Lower lobe of right lung (tissue), 2 donors: Measurements from ENCODE around the gene GRB10. TPM values are rescaled to one million over a fixed set of nuclear protein-coding genes. Genes with fewer than 3 reads are reported as not detected.

Experiments
- ATAC-seq, 2 donors: fragments of 200-7000 bp; cut with Tn5 transposase; one replicate each; pipeline ENCODE4 v1.9.1; 2020 to 2022; ENCODE audit warnings: mild to moderate bottlenecking in 2 of 2, moderate library complexity in 2 of 2
- DNase-seq: peaks from one replicate; pipeline ENCODE4 v3.0.0-alpha.2; 2020
- H3K27ac ChIP-seq: fragments of 200-600 bp; one replicate; pipeline ENCODE4 v1.8.0; 2022
- H3K27me3 ChIP-seq: fragments of 200-600 bp; one replicate; pipeline ENCODE4 v1.8.0; 2022; ENCODE audit warnings: low read depth
- H3K36me3 ChIP-seq: fragments of 200-600 bp; one replicate; pipeline ENCODE4 v1.8.0; 2022; ENCODE audit warnings: mild to moderate bottlenecking
- H3K4me1 ChIP-seq: fragments of 200-600 bp; one replicate; pipeline ENCODE4 v1.8.0; 2022
- H3K4me3 ChIP-seq: fragments of 200-600 bp; one replicate; pipeline ENCODE4 v1.8.0; 2022; ENCODE audit warnings: mild to moderate bottlenecking
- H3K9me3 ChIP-seq: fragments of 200-600 bp; one replicate; pipeline ENCODE4 v1.8.0; 2022
- CTCF ChIP-seq: fragments of 200-600 bp; IDR thresholded peaks from one replicate; pipeline ENCODE4 v1.8.0; 2022; ENCODE audit warnings: antibody characterized with exemption, mild to moderate bottlenecking
- intact Hi-C: fragments of 100-400 bp; cut with DNase I; formaldehyde crosslinking; loops from one replicate; pipeline ENCODE4 v1.11.0; 2022
- total RNA-seq: library from RNA; stranded (reverse); fragmentation: NEBNext Ultra II Directional; extraction: Animal tissue kit (Norgen Biotek cat#: 25700); gene quantifications from one replicate; pipeline ENCODE4 v1.2.1, GENCODE V29; 2021
- donor health status: DM: no; HTN: yes; CAD: no; lungs with severe emphysema.

Gene GRB10
- total RNA-seq, 1 donor from 2014 or later = 36.5 TPM

DNA sequence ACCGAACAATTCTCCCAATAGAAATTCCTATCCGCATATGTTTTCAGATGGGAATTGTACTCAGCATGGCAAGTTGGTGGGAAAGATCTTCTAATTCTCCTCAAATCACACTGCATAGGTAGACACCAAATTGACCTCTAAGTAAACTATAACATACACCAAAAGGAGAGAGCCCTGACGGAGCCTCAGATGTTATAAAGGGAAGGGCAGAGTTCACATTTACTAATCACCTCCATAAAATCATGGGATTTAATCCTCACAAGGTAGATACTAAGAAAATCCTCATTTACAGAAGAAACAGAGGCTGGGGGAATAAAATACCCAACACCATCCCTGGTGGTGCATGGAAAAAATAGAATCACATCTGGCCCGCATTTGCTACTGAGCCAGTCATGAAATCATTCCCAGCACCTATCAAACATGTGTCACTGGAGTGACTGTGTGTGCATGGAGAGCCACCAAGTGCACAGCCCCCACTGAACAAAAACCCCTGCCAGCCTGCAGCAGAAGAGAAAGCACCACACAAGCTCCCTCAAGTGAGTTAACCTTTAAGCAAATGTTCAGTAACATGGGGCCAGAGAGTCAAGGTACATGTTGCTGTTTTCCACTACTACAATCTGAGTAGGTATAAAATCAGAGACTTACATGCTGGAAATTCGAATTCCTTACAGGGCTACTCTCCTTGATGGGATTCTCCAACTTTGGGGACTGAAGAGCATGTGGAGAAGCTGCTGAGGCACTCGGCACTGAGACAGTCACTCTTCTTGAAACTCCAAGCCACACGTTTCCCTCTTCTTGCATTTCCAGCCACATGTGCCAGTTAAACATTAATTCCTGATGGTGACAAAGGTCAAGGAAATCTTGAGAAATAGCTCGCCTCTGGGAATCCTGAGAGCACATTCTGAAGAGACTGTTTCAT is 217.8 kb downstream of the GRB10 start, which contains the start of gene DDC:
Gene DDC, minus strand, starts transcription at position 766 of the 919 bp plus-strand sequence. CDS start 21,320 bp downstream, outside the sequence.
- Histone ChIP-seq H3K4me3 (no peak within 1 kb of the TSS), H3K27ac (no peak within 1 kb of the TSS), H3K36me3 (no peaks in the 10 kb centered on the region), H3K4me1 (peaks cover 7% of the 10 kb centered on the region), H3K9me3 (no peaks in the 10 kb centered on the region), H3K27me3 (peaks cover 5% of the 10 kb centered on the region)
- DNase-seq = no peak
- intact Hi-C loops = no loop called here
- peak in 1 of 2 donors; percentile 11 for ATAC-seq
- TF ChIP-seq CTCF = no peak

DNA sequence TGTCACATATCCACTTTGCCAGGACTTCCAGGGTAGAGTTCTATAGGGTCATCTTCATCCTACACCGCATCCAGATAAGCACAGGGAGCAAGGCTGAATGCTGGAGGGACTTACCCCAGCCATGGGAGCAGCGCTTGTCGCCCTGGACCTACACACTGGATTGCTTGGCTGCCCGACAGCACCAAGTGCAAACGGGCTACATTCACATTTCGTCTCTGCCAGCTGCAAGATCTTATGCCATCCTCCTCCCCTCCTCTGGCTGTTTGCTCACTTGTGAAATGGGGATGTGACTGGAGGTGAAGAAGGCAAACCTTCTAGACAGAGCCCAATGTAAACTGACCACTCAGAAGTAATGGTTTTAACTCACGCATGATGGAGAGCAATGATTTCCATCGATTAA is 218.5 kb downstream of the GRB10 start:
- Histone ChIP-seq H3K9me3 (no peaks in the 10 kb centered on the region), H3K4me1 (peaks cover 7% of the 10 kb centered on the region), H3K4me3 (no peak overlapping the region), H3K27me3 (peaks cover 11% of the 10 kb centered on the region), H3K27ac (no peak overlapping the region), H3K36me3 (no peaks in the 10 kb centered on the region)
- intact Hi-C loops = no loop called here
- no peak for DNase-seq
- no peak for ATAC-seq
- TF ChIP-seq CTCF = no peak

- Histone ChIP-seq H3K4me3 (no peak overlapping the region), H3K4me1 (peaks cover 7% of the 10 kb centered on the region), H3K27ac (no peak overlapping the region), H3K9me3 (no peaks in the 10 kb centered on the region), H3K36me3 (no peaks in the 10 kb centered on the region), H3K27me3 (peaks cover 11% of the 10 kb centered on the region)
- no peak for TF ChIP-seq CTCF
- ATAC-seq (no peak), DNase-seq (no peak)
- intact Hi-C loops = no loop called here
Measured at GRCh38 chr7:50562136-50562535, 220.6 kb downstream of the GRB10 start.

- ATAC-seq (no peak), DNase-seq (no peak)
- intact Hi-C loops = no loop called here
- Histone ChIP-seq H3K27me3 (peaks cover 11% of the 10 kb centered on the region), H3K4me1 (peaks cover 12% of the 10 kb centered on the region), H3K27ac (no peak overlapping the region), H3K36me3 (no peaks in the 10 kb centered on the region), H3K4me3 (no peak overlapping the region), H3K9me3 (no peaks in the 10 kb centered on the region)
- TF ChIP-seq CTCF = no peak
Measured at GRCh38 chr7:50560865-50561351, 221.8 kb downstream of the GRB10 start.

GRCh38 chr7:50559881-50560280 is 222.8 kb downstream of the GRB10 start:
- H3K36me3 ChIP-seq = no peaks in the 10 kb centered on the region
- H3K4me3 ChIP-seq = no peak overlapping the region
- DNase-seq = no peak
- no peak for TF ChIP-seq CTCF
- peaks cover 5% of the 10 kb centered on the region for H3K4me1 ChIP-seq
- peaks cover 11% of the 10 kb centered on the region for H3K27me3 ChIP-seq
- intact Hi-C loops = no loop called here
- no peaks in the 10 kb centered on the region for H3K9me3 ChIP-seq
- H3K27ac ChIP-seq = no peak overlapping the region
- no peak for ATAC-seq
